ENCODE results near the gene RGS6.

The RGS6 gene

DNA sequence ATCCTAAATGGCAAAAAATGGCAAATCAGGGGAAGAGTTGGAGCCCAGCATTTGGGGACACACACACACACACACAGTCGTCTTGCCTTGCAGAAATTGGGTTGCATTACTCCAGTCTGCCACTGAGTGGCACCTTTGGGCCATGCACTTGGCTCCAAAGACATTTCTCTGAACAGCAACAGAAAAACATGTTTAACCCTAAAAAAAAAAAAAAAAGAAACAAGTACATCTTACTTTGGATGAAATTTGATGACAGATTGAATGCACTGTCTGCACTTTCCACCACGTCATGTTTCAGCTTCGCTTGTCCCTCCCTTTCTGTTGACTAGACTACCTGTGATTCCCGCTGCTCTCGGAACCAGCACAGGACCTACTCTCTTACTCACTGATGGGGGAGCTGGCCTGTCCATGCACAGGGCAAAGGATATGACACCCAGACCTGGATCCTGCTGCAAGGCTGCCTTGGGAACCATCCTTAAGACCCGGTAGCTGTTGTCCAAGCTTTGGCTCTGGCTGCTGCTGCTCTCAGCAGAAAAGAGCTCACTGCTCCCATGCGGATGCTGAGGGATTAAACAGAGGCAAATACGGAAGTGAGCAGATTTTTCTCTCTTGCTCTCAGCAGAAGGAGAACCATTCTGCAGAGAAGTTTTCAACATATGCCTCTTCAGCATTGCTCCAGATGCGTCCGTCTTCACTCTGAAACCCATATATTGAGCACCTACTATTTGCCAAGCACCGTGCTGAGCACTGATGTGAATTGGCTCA is 584.9 kb downstream of the RGS6 start:
- H3K4me3 ChIP-seq (ENCODE audit: low read depth in 1 of 5, low read length in 5 of 5) = no peak overlapping the region
- H3K36me3 ChIP-seq (ENCODE audit: control insufficient read depth in 5 of 5, insufficient read depth in 5 of 5, low read length in 5 of 5) = no peaks in the 10 kb centered on the region
- peaks cover 2 to 27% (median 12%) of the 10 kb centered on the region in 5 donors for H3K4me1 ChIP-seq (ENCODE audit: control insufficient read depth in 5 of 5, insufficient read depth in 5 of 5, low read length in 5 of 5)
- no peaks in the 10 kb centered on the region for H3K27me3 ChIP-seq (ENCODE audit: control insufficient read depth in 5 of 5, insufficient read depth in 4 of 5, low read length in 5 of 5)
- H3K9me3 ChIP-seq (ENCODE audit: control insufficient read depth in 5 of 5, low read length in 5 of 5) = no peaks in the 10 kb centered on the region
- no peak overlapping the region for H3K27ac ChIP-seq (ENCODE audit: low read depth, low read length)
- H3K9ac ChIP-seq (ENCODE audit: low read length in 5 of 5) = no peak overlapping the region

DNA sequence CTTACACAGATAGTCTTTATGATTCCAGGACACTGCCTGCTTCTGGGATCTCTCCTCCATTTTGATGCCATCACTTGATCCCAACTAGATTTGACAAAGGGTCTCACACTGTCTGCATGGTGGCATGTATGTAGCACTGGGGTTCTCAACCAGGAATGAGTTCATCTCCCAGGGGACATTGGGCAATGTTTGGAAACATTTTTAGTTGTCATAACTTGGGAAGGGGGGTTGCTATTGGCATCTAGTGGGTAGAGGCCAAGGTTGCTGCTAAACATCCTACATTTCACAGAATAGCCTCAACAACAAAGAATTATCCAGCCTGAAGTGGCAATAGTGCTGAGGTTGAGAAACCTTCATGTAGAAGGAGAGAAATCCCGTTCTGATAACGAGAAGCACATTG is 585.5 kb downstream of the RGS6 start:
- no peaks in the 10 kb centered on the region for H3K36me3 ChIP-seq (ENCODE audit: control insufficient read depth in 5 of 5, insufficient read depth in 5 of 5, low read length in 5 of 5)
- H3K4me3 ChIP-seq (ENCODE audit: low read depth in 1 of 5, low read length in 5 of 5) = no peak overlapping the region
- H3K9ac ChIP-seq (ENCODE audit: low read length in 5 of 5) = no peak overlapping the region
- no peaks in the 10 kb centered on the region for H3K9me3 ChIP-seq (ENCODE audit: control insufficient read depth in 5 of 5, low read length in 5 of 5)
- no peaks in the 10 kb centered on the region for H3K27me3 ChIP-seq (ENCODE audit: control insufficient read depth in 5 of 5, insufficient read depth in 4 of 5, low read length in 5 of 5)
- peaks cover 2 to 25% (median 9%) of the 10 kb centered on the region in 5 donors for H3K4me1 ChIP-seq (ENCODE audit: control insufficient read depth in 5 of 5, insufficient read depth in 5 of 5, low read length in 5 of 5)
- H3K27ac ChIP-seq (ENCODE audit: low read depth, low read length) = no peak overlapping the region

DNA sequence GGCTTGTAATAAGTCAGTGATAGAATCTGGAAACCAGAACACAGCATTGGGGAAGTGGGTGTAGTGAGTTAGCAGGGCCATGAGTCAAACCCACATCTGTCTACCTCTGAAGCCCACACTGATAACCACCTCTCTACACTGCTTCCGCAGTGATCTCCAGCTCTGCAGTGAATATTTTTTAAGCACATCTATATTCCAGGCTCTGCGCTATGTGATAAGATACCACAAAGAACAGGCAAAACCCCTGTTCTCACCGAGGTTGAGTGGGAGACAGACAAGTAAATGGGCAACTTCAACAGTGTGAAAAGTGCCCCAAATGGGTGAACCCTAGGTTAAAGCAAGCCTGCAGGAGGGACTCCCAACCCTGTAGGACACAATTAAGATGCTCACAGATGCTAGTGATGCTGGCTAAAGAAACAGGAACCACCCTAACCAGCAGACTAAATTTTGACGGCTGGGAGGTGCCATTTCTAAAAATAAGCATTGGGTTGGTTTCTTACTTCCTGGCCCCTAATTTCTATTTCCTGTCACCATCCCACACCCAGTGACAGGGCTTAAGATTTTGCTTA is 586.7 kb downstream of the RGS6 start:
- H3K36me3 ChIP-seq (ENCODE audit: control insufficient read depth in 5 of 5, insufficient read depth in 5 of 5, low read length in 5 of 5) = no peaks in the 10 kb centered on the region
- H3K27me3 ChIP-seq (ENCODE audit: control insufficient read depth in 5 of 5, insufficient read depth in 4 of 5, low read length in 5 of 5) = no peaks in the 10 kb centered on the region
- no peak overlapping the region for H3K27ac ChIP-seq (ENCODE audit: low read depth, low read length)
- H3K9ac ChIP-seq (ENCODE audit: low read length in 5 of 5) = no peak overlapping the region
- H3K4me3 ChIP-seq (ENCODE audit: low read depth in 1 of 5, low read length in 5 of 5) = no peak overlapping the region
- peaks cover 2 to 26% (median 20%) of the 10 kb centered on the region in 5 donors for H3K4me1 ChIP-seq (ENCODE audit: control insufficient read depth in 5 of 5, insufficient read depth in 5 of 5, low read length in 5 of 5)
- H3K9me3 ChIP-seq (ENCODE audit: control insufficient read depth in 5 of 5, low read length in 5 of 5) = no peaks in the 10 kb centered on the region

DNA sequence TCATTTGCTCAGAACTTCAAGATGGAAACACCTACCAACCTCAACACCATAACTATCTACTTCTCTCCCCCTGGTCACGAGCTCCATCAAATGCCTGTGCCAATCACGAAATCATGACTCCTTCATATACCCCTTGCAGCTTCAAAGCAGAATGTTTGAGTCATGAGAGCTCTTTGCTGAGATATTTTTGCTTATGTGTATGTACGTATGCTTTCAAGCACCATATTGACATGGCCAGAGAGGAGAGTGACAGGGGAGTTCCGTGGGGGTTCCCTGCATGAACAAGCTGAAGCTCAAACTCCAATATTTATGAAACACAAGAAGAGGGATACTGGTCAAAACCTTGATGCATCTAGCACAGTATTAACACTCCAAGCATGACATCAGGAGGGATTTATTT is 587.3 kb downstream of the RGS6 start:
- no peak overlapping the region for H3K9ac ChIP-seq (ENCODE audit: low read length in 5 of 5)
- no peaks in the 10 kb centered on the region for H3K27me3 ChIP-seq (ENCODE audit: control insufficient read depth in 5 of 5, insufficient read depth in 4 of 5, low read length in 5 of 5)
- H3K4me3 ChIP-seq (ENCODE audit: low read depth in 1 of 5, low read length in 5 of 5) = no peak overlapping the region
- peaks cover 2 to 33% (median 21%) of the 10 kb centered on the region in 5 donors for H3K4me1 ChIP-seq (ENCODE audit: control insufficient read depth in 5 of 5, insufficient read depth in 5 of 5, low read length in 5 of 5)
- H3K36me3 ChIP-seq (ENCODE audit: control insufficient read depth in 5 of 5, insufficient read depth in 5 of 5, low read length in 5 of 5) = no peaks in the 10 kb centered on the region
- H3K9me3 ChIP-seq (ENCODE audit: control insufficient read depth in 5 of 5, low read length in 5 of 5) = no peaks in the 10 kb centered on the region
- no peak overlapping the region for H3K27ac ChIP-seq (ENCODE audit: low read depth, low read length)

DNA sequence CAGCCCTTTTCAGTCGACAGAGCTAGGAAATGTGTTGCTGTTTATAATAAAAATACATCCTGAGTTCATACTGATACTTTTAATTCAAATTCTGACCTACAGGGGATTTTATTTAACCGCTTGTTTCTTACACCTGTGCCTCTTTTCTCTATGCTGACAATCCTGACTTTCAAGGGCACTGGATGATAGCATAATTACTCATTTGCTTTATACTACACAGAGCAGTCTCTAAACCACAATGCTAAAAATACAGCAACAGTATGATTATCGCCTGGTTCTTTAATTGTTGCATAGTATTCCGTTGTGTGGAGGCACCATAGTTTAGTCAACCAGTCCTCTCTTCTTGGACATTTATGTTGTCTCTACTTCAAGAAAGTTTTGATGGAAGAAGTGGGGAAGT is 588.8 kb downstream of the RGS6 start:
- Histone ChIP-seq H3K4me1 (ENCODE audit: control insufficient read depth in 5 of 5, insufficient read depth in 5 of 5, low read length in 5 of 5) (peaks cover 2 to 45% (median 28%) of the 10 kb centered on the region in 5 donors), H3K27me3 (ENCODE audit: control insufficient read depth in 5 of 5, insufficient read depth in 4 of 5, low read length in 5 of 5) (no peaks in the 10 kb centered on the region)

DNA sequence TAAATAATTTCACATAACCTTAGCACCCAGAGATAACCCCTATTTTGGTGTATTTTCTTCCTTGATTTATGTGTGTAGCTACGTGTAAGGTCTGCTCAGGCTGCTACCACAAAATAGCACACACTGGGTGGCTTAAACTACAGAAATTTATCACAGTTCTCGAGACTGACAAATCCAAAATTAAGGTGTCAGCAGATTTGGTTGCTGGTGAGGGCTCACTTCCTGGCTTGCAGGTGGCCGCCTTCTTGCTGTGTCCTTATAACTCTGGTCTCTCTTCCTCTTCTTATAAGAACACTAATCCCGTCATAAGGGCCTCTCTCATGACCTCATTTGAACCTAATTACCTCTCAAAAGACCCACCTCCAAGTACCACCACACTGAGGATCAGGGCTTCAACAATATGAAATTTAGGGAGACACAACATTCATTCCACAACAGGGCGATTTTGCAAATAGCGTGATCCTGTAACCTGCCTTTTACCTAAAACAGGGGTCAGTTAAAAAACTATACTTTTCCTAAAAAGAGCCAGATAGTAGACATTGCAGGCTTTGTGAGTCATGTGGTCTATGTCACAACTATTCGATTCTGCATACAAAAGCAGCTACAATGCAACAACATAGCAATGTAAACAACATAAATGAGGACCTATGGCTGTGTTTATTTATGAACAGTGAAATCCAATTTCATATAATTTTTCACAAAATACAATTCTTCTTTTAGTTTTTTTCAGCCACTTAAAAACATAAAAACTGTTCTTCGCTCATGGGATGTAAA is 589.9 kb downstream of the RGS6 start:
- no peaks in the 10 kb centered on the region for H3K9me3 ChIP-seq (ENCODE audit: control insufficient read depth in 5 of 5, low read length in 5 of 5)
- H3K4me1 ChIP-seq (ENCODE audit: control insufficient read depth in 5 of 5, insufficient read depth in 5 of 5, low read length in 5 of 5) = peaks cover under 1 to 48% (median 26%) of the 10 kb centered on the region in 5 donors
- no peak overlapping the region for H3K9ac ChIP-seq (ENCODE audit: low read length in 5 of 5)
- H3K4me3 ChIP-seq (ENCODE audit: low read depth in 1 of 5, low read length in 5 of 5) = no peak overlapping the region
- H3K36me3 ChIP-seq (ENCODE audit: control insufficient read depth in 5 of 5, insufficient read depth in 5 of 5, low read length in 5 of 5) = peaks cover 0 to 5% (median 4%) of the 10 kb centered on the region in 5 donors
- H3K27ac ChIP-seq (ENCODE audit: low read depth, low read length) = no peak overlapping the region
- no peaks in the 10 kb centered on the region for H3K27me3 ChIP-seq (ENCODE audit: control insufficient read depth in 5 of 5, insufficient read depth in 4 of 5, low read length in 5 of 5)

More for the DNA sequence above, 588.8 kb downstream of the RGS6 start:
- Histone ChIP-seq H3K9me3 (ENCODE audit: control insufficient read depth in 5 of 5, low read length in 5 of 5) (no peaks in the 10 kb centered on the region), H3K36me3 (ENCODE audit: control insufficient read depth in 5 of 5, insufficient read depth in 5 of 5, low read length in 5 of 5) (no peaks in the 10 kb centered on the region), H3K27ac (ENCODE audit: low read depth, low read length) (no peak overlapping the region), H3K9ac (ENCODE audit: low read length in 5 of 5) (no peak overlapping the region), H3K4me3 (ENCODE audit: low read depth in 1 of 5, low read length in 5 of 5) (no peak overlapping the region)

DNA sequence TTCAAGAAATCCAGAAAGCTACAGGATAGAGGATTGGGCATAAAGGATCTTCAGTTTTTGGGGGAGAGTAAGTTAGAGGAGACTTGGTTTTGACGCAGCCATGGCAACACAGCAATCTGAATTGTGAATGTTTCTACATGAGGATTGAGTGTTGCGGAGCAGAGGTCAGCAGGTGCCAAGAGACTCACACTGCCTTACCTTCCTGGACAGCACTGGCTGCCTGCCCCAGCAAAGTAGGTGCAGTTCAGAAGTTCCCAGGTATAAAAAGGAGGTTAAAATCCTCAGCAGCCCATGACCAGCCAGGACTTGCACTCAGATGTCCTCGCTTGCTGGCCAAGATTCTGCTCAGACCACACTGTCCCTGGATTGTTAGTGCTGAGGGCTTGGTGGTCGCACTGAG is 590.6 kb downstream of the RGS6 start:
- H3K4me1 ChIP-seq (ENCODE audit: control insufficient read depth in 5 of 5, insufficient read depth in 5 of 5, low read length in 5 of 5) = peaks cover 0 to 41% (median 20%) of the 10 kb centered on the region in 5 donors
- no peaks in the 10 kb centered on the region for H3K9me3 ChIP-seq (ENCODE audit: control insufficient read depth in 5 of 5, low read length in 5 of 5)
- H3K4me3 ChIP-seq (ENCODE audit: low read depth in 1 of 5, low read length in 5 of 5) = no peak overlapping the region
- no peak overlapping the region for H3K27ac ChIP-seq (ENCODE audit: low read depth, low read length)
- H3K36me3 ChIP-seq (ENCODE audit: control insufficient read depth in 5 of 5, insufficient read depth in 5 of 5, low read length in 5 of 5) = peaks cover 0 to 6% (median 4%) of the 10 kb centered on the region in 5 donors
- H3K9ac ChIP-seq (ENCODE audit: low read length in 5 of 5) = no peak overlapping the region
- no peaks in the 10 kb centered on the region for H3K27me3 ChIP-seq (ENCODE audit: control insufficient read depth in 5 of 5, insufficient read depth in 4 of 5, low read length in 5 of 5)

DNA sequence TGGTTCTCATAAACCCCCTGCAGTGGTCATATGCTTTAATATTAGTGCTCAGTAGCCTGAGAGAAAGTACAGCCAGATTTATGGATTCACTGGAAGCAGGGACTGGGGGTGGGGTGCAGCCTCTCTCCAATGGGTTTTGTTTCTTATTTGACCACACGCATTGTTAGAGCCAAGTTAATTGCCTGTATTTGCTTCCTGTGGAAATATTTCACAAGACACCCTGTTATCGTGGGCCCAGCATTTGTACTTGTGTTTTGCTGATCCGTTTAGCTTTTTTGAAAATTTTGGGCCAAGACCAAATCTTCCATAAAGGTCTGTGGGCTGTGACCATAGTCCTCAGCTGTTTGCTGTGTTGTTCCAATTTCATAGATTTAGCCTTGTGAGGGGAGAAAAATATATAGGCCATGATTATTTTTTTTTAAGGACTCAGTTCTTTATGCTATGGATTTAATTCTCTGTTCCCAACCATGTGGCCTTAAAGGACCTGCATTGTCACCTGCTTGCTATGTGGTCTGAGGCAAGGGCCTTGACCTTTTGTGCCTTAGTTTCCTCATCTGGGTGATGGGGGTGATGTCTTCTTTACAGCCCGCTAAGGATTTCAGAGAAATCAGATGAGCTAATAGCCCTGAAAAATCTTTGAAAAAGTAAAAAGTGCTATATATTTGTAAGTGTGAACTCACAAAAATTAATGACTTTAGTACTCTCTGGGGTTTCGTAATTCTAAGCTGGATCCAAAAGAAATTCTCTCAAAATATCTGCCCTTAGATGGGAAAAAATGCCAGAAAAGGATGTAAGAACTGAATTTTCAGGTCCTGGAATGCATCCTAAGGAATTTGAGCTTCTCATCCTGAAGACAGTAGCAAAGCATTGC is 591.4 kb downstream of the RGS6 start:
- Histone ChIP-seq H3K27ac (ENCODE audit: low read depth, low read length) (no peak overlapping the region), H3K4me1 (ENCODE audit: control insufficient read depth in 5 of 5, insufficient read depth in 5 of 5, low read length in 5 of 5) (peaks cover 0 to 37% (median 20%) of the 10 kb centered on the region in 5 donors), H3K27me3 (ENCODE audit: control insufficient read depth in 5 of 5, insufficient read depth in 4 of 5, low read length in 5 of 5) (no peaks in the 10 kb centered on the region), H3K9ac (ENCODE audit: low read length in 5 of 5) (no peak overlapping the region), H3K4me3 (ENCODE audit: low read depth in 1 of 5, low read length in 5 of 5) (no peak overlapping the region), H3K9me3 (ENCODE audit: control insufficient read depth in 5 of 5, low read length in 5 of 5) (no peaks in the 10 kb centered on the region), H3K36me3 (ENCODE audit: control insufficient read depth in 5 of 5, insufficient read depth in 5 of 5, low read length in 5 of 5) (peaks cover 0 to 6% (median 4%) of the 10 kb centered on the region in 5 donors)

DNA sequence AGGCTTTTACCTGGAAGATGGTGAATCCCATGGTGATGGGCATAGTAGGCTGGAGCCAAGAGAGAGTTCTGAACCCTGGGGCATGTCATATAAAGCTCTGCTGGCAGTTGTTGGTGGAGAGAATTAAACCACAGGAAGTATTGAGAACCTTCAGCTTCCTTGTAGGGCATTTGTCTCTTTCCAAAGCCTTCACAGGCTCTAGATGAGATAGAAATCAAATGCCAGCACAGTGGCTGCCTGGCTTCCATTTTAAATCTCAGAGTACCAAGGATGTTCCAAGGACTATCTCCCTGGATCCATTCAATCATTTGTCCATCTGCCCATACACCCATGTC is 592.0 kb downstream of the RGS6 start:
- Histone ChIP-seq H3K9ac (ENCODE audit: low read length in 5 of 5) (no peak overlapping the region), H3K36me3 (ENCODE audit: control insufficient read depth in 5 of 5, insufficient read depth in 5 of 5, low read length in 5 of 5) (peaks cover 0 to 6% (median 4%) of the 10 kb centered on the region in 5 donors), H3K4me3 (ENCODE audit: low read depth in 1 of 5, low read length in 5 of 5) (no peak overlapping the region)

More for the DNA sequence above, 592.0 kb downstream of the RGS6 start:
- no peak overlapping the region for H3K27ac ChIP-seq (ENCODE audit: low read depth, low read length)
- H3K4me1 ChIP-seq (ENCODE audit: control insufficient read depth in 5 of 5, insufficient read depth in 5 of 5, low read length in 5 of 5) = peaks cover 0 to 37% (median 20%) of the 10 kb centered on the region in 5 donors
- H3K9me3 ChIP-seq (ENCODE audit: control insufficient read depth in 5 of 5, low read length in 5 of 5) = no peaks in the 10 kb centered on the region
- no peaks in the 10 kb centered on the region for H3K27me3 ChIP-seq (ENCODE audit: control insufficient read depth in 5 of 5, insufficient read depth in 4 of 5, low read length in 5 of 5)

Data from subcutaneous abdominal adipose tissue (tissue), 5 donors.